Measurements from ENCODE around the gene ACVR1B.

The ACVR1B gene

DNA sequence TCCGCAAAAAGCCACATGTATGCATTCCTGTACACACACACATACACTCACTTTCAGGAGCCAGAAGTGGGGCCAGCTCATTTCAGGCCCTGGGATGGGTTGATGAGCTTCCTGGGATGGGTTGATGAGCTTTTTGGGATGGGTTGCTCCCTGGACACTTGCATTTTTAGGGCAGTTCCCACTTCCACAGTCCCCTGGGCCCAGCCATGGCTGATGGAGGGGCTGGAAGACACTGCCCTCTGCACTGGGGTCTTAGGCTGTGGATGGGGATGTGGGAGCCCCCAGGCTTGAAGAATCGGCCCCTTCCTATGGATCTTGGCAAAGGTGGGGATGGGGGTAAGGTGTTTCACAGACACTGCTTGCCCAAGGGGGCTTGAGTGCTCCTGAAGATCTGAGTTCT, 31.5 kb upstream of the ACVR1B start:
- peaks cover 25% of the 10 kb centered on the region for H3K36me3 ChIP-seq (ENCODE audit: control insufficient read depth, insufficient read depth, low read length)
- no peak overlapping the region for H3K27ac ChIP-seq (ENCODE audit: low read depth, low read length, severe bottlenecking)
- no peaks in the 10 kb centered on the region for H3K9me3 ChIP-seq (ENCODE audit: control insufficient read depth, low read length)
- H3K4me1 ChIP-seq (ENCODE audit: control insufficient read depth, insufficient read depth, low read length, poor library complexity, severe bottlenecking) = peaks cover 14% of the 10 kb centered on the region
- no peak overlapping the region for H3K4me3 ChIP-seq (ENCODE audit: extremely low read depth, insufficient read depth, low read length, poor library complexity, severe bottlenecking)
- 100% methylated on average over 1 of the region's 2 CpGs for WGBS, 2 experiments (ENCODE audit: insufficient coverage in 2 of 2)

DNA sequence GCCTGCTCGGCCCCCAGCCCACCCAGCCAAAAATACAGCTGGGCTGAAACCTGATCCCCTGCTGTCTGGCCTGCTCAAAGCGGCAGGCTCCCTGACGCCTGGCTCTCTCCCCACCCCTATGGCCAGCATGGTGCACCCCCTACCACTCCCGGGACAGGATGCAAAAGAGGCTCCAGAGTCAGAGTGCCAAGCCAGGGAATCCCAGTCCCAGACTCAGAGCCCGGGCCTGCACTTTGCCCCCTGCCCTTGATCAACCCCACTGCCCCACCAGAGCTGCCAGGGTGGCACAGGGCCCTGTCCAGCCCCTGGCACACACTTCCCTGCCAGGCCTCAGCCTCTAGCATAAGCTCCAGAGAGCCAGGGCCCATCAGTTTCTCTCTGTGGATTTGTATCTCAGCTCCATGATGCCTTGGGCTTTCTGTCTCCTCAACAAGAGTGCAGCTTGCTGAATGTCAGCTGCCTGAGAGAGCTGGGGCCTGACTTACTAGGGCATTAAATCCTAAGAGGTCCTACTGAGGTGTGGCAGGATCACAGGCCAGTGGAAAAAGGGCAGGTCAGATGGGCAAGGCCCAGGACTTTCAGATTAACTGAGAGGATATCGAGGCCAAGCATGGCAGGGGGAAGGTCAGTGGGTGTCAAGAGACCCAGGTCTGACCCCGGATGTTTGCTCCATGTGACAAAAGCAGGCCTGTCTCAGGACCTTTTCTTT, 30.3 kb upstream of the ACVR1B start:
- 38 to 62% methylated on average over 4 to 5 of the region's 7 CpGs for WGBS, 2 experiments (ENCODE audit: insufficient coverage in 2 of 2)
- Histone ChIP-seq H3K36me3 (ENCODE audit: control insufficient read depth, insufficient read depth, low read length) (peaks cover 13% of the 10 kb centered on the region), H3K9me3 (ENCODE audit: control insufficient read depth, low read length) (no peaks in the 10 kb centered on the region), H3K4me3 (ENCODE audit: extremely low read depth, insufficient read depth, low read length, poor library complexity, severe bottlenecking) (no peak overlapping the region), H3K27ac (ENCODE audit: low read depth, low read length, severe bottlenecking) (no peak overlapping the region), H3K4me1 (ENCODE audit: control insufficient read depth, insufficient read depth, low read length, poor library complexity, severe bottlenecking) (peaks cover 25% of the 10 kb centered on the region)

DNA sequence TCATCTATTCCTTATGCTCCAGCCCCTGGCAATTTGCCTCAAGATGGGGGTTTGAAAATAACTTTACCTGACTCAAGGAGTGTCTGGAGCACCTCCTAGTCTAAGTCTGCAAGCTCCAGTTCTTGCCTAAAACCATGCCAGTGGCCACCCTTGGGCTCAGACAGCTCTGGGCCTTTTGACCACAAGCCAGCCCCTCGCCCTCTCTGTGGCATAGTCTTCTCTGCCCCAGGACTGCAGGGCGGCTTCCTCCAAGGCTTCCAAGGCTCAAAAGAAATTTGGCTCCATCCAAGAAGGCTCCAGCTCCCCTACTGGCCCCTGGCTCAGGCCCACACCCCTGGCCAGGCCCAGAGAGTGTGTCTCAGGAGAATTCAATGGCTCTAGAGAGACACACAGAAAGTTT, 29.4 kb upstream of the ACVR1B start:
- H3K4me1 ChIP-seq (ENCODE audit: control insufficient read depth, insufficient read depth, low read length, poor library complexity, severe bottlenecking) = peaks cover 35% of the 10 kb centered on the region
- no peak overlapping the region for H3K4me3 ChIP-seq (ENCODE audit: extremely low read depth, insufficient read depth, low read length, poor library complexity, severe bottlenecking)
- H3K9me3 ChIP-seq (ENCODE audit: control insufficient read depth, low read length) = no peaks in the 10 kb centered on the region
- WGBS, 2 experiments (ENCODE audit: insufficient coverage in 2 of 2) = 85% methylated on average over 2 of the region's 2 CpGs; no CpG with 5 or more reads in 1 of the 2 experiments
- H3K27ac ChIP-seq (ENCODE audit: low read depth, low read length, severe bottlenecking) = no peak overlapping the region
- H3K36me3 ChIP-seq (ENCODE audit: control insufficient read depth, insufficient read depth, low read length) = peaks cover 11% of the 10 kb centered on the region

DNA sequence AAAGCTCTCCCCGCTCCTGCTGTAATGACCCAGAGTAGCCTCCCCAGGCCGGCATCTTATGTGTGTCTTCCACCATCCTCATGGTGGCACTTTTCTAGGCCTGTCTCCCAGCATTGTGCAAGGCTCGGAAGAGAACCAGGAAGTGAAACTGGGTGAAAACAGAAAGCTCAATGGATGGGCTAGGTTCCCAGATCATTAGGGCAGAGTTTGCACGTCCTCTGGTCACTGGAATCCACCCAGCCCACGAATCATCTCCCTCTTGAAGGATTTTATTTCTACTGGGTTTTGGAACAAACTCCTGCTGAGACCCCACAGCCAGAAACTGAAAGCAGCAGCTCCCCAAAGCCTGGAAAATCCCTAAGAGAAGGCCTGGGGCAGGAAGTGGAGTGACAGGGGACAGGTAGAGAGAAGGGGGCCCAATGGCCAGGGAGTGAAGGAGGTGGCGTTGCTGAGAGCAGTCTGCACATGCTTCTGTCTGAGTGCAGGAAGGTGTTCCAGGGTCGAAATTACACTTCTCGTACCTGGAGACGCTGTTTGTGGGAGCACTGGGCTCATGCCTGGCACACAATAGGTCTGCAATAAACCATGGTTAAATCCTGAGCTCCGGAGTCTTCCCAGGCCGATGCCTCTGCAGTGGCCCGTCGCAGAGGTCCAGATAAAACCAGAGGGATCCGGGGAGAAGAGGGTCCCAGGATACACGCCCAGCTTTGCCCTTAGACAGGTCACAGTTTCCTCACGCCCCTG, 28.6 kb upstream of the ACVR1B start:
- no peaks in the 10 kb centered on the region for H3K9me3 ChIP-seq (ENCODE audit: control insufficient read depth, low read length)
- no peak overlapping the region for H3K4me3 ChIP-seq (ENCODE audit: extremely low read depth, insufficient read depth, low read length, poor library complexity, severe bottlenecking)
- no peak overlapping the region for H3K27ac ChIP-seq (ENCODE audit: low read depth, low read length, severe bottlenecking)
- 71% methylated on average over 14 to 16 of the region's 16 CpGs for WGBS, 2 experiments (ENCODE audit: insufficient coverage in 2 of 2)
- H3K36me3 ChIP-seq (ENCODE audit: control insufficient read depth, insufficient read depth, low read length) = peaks cover 11% of the 10 kb centered on the region
- peaks cover 35% of the 10 kb centered on the region for H3K4me1 ChIP-seq (ENCODE audit: control insufficient read depth, insufficient read depth, low read length, poor library complexity, severe bottlenecking)

DNA sequence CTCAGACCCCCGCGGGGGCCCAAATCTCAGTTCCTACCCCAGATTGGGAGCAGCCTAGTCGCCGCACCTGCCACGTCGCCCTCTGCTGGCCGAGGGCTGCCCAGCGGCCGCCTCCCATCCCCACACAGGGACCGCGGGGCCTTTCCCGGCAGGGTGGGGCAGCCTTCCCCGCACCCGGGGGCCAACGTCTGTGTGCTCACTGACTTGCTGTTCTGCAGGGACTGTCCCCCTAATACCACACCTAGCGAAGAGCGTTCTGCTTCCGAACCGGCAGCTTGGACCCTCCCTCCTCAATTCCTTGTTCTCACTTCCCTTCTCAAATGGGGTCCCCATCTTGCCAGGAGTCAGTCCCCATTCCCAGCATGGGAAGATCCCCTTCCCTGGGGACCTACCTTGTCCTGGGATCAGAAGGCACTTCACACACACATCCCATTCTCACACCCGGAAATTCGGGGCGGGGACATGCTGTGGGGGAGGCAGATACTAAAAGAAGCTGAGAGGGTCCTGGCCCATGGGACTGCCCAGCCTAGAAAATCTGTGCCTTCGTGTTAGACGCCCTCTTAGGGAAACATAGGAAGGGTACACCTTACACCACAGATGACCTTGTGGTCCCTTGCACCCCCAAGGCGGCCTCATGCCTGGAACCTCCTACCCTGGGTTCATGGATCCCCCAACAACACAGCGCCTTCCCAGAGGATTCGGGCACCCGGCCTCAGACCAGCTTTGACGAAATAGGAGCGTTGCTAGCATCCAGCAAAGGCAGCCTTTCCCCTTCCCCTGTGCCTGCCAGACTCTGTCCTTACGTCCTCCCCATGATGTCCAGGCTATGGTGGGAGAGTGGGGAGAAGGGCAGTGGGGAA, 27.8 kb upstream of the ACVR1B start:
- H3K4me3 ChIP-seq (ENCODE audit: extremely low read depth, insufficient read depth, low read length, poor library complexity, severe bottlenecking) = no peak overlapping the region
- 20 to 32% methylated on average over 19 to 22 of the region's 31 CpGs for WGBS, 2 experiments (ENCODE audit: insufficient coverage in 2 of 2)
- peaks cover 5% of the 10 kb centered on the region for H3K36me3 ChIP-seq (ENCODE audit: control insufficient read depth, insufficient read depth, low read length)
- H3K9me3 ChIP-seq (ENCODE audit: control insufficient read depth, low read length) = no peaks in the 10 kb centered on the region
- H3K27ac ChIP-seq (ENCODE audit: low read depth, low read length, severe bottlenecking) = no peak overlapping the region
- peaks cover 35% of the 10 kb centered on the region for H3K4me1 ChIP-seq (ENCODE audit: control insufficient read depth, insufficient read depth, low read length, poor library complexity, severe bottlenecking)

DNA sequence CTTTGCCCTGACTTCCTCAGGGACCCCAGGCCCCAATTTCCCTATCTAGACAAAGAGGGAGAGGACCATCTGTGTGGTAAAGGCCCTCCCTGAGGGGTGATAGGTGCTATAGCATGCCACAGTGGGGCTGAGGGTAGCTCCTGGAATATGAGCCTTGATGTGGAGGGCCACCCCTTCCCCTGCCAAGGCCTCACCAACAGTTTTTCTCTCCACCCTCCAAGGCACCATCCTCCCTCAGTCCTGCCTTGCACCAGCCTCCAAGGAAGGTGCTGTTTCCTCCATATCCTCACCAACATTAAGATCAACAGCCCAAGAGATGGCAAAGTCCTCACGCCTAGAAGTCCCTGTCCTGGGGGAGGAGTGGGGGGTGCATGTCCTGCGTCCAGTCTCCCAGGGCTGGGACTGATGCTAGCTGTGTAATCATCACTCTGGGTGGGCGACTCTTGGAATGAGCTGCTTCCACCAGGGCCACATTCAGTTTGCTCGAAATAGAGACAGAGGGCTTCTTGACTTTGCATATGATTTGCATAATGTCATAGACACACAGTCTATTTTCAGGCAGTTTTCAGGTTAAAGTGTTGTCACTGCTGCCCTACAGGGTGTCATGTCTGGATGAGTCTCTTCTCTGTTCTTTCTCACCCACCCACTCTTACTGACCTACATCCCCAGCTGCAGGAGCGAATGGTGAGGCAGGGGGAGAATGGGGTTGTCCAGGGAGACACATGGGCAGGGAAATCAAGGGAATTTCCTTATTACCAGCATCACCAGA, 26.8 kb upstream of the ACVR1B start:
- Histone ChIP-seq H3K27ac (ENCODE audit: low read depth, low read length, severe bottlenecking) (no peak overlapping the region), H3K4me3 (ENCODE audit: extremely low read depth, insufficient read depth, low read length, poor library complexity, severe bottlenecking) (no peak overlapping the region), H3K9me3 (ENCODE audit: control insufficient read depth, low read length) (no peaks in the 10 kb centered on the region), H3K4me1 (ENCODE audit: control insufficient read depth, insufficient read depth, low read length, poor library complexity, severe bottlenecking) (peaks cover 35% of the 10 kb centered on the region), H3K36me3 (ENCODE audit: control insufficient read depth, insufficient read depth, low read length) (no peaks in the 10 kb centered on the region)
- 85 to 92% methylated on average over 3 to 4 of the region's 5 CpGs for WGBS, 2 experiments (ENCODE audit: insufficient coverage in 2 of 2)

DNA sequence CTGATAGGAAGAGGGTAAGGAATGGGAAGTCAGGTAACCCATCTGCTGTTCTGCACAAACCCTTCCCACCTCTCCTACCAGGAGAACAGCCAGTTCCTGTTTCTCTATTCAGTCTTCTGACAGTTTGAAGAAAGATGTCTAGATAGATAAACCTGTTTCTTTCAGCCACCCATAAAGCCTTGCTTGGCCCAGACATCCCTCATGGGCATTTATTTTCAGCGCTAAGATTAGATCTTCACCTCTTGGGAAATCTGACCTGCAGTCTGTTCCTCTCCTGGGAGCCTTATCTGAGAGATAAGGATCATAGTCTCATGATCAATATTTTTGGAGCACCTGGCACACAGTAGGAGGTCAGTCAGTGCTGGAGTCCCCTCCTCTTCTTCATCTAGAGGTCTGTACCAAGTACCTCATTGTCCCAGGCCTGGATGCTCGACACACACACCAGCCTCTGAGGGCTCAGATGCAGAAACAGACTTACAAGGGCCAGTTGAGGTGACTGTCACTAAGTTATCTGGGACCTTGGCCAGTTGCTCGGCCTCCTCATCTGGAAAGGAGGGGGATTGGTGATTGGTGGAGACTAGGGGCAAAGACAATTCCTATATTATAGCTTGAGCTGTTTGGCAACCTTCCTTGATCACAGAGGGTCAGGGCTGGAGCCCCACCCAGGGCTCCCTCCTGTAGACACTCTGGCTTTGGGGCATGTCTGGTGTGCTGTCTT, 26.0 kb upstream of the ACVR1B start:
- Histone ChIP-seq H3K4me3 (ENCODE audit: extremely low read depth, insufficient read depth, low read length, poor library complexity, severe bottlenecking) (no peak overlapping the region), H3K27ac (ENCODE audit: low read depth, low read length, severe bottlenecking) (peak overlapping the region; percentile 90), H3K36me3 (ENCODE audit: control insufficient read depth, insufficient read depth, low read length) (no peaks in the 10 kb centered on the region), H3K4me1 (ENCODE audit: control insufficient read depth, insufficient read depth, low read length, poor library complexity, severe bottlenecking) (peaks cover 35% of the 10 kb centered on the region), H3K9me3 (ENCODE audit: control insufficient read depth, low read length) (no peaks in the 10 kb centered on the region)
- 100% methylated on average over 1 to 2 of the region's 3 CpGs for WGBS, 2 experiments (ENCODE audit: insufficient coverage in 2 of 2)

DNA sequence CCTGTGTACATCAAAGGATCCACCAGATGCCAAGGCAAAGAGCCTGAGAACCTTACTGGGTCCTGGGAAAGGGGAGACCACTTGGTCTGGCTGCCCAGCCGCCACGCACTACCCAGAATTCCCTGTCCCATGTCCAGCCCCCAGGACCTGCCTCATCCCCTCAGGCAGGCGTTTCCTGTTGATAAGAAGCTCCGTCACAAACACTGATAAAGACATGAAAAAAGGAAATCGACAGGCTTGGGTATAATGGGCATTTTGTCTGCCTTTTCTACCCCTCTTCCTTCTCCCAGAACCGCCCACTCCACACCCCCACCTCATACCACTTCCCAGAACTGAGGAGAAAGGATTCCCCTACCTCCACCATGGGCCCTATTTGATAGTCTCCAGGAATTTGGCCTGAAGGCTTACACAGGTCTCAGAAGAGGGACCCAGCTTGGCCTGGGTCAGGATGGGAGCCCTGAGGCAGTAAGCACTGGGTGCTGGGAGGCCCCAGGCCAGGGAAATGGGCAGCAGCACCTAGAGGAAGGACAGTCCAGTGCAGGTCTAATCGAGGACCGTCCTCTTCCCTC, 25.4 kb upstream of the ACVR1B start:
- H3K27ac ChIP-seq (ENCODE audit: low read depth, low read length, severe bottlenecking) = peak overlapping the region; percentile 90
- no peaks in the 10 kb centered on the region for H3K9me3 ChIP-seq (ENCODE audit: control insufficient read depth, low read length)
- no peaks in the 10 kb centered on the region for H3K36me3 ChIP-seq (ENCODE audit: control insufficient read depth, insufficient read depth, low read length)
- 53 to 93% methylated on average over 2 of the region's 8 CpGs for WGBS, 2 experiments (ENCODE audit: insufficient coverage in 2 of 2)
- H3K4me1 ChIP-seq (ENCODE audit: control insufficient read depth, insufficient read depth, low read length, poor library complexity, severe bottlenecking) = peaks cover 31% of the 10 kb centered on the region
- no peak overlapping the region for H3K4me3 ChIP-seq (ENCODE audit: extremely low read depth, insufficient read depth, low read length, poor library complexity, severe bottlenecking)

DNA sequence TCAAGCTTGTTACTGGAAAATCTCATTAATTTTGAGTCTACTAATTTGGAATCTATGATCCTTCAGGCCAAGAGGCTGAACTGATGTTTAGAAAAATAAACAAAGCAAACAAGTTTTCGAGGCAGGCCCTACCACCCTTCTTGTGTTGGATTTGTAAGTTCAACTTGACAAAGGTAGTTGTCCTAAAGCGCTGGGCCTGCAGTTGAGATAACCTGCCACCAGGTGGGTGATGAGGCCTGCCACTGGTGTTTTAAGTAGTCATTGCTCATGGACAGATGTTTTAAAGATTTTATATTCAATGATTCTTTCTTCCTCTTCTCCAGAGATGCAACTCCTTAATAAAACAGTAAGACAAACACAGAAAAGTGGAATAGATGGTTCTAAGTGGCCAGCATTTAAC, 24.8 kb upstream of the ACVR1B start:
- no peaks in the 10 kb centered on the region for H3K9me3 ChIP-seq (ENCODE audit: control insufficient read depth, low read length)
- WGBS, 2 experiments (ENCODE audit: insufficient coverage in 2 of 2) = 93 to 100% methylated on average over 1 to 2 of the region's 2 CpGs
- H3K36me3 ChIP-seq (ENCODE audit: control insufficient read depth, insufficient read depth, low read length) = no peaks in the 10 kb centered on the region
- peak overlapping the region; percentile 90 for H3K27ac ChIP-seq (ENCODE audit: low read depth, low read length, severe bottlenecking)
- H3K4me3 ChIP-seq (ENCODE audit: extremely low read depth, insufficient read depth, low read length, poor library complexity, severe bottlenecking) = no peak overlapping the region
- peaks cover 29% of the 10 kb centered on the region for H3K4me1 ChIP-seq (ENCODE audit: control insufficient read depth, insufficient read depth, low read length, poor library complexity, severe bottlenecking)

All from mesodermal cell (in vitro differentiated cells).